Testis (tissue), 2 donors: Measurements from ENCODE around the gene NUDC.

Experiments
- POLR2A ChIP-seq: fragments of 450-650 bp; IDR thresholded peaks from one replicate; pipeline ENCODE4 v1.6.1; 2017; ENCODE audit warnings: antibody characterized with exemption, mild to moderate bottlenecking, moderate library complexity
- TF ChIP-seq, protein P1 (sequence below), 3 experiments: fragments of 450-650 bp in 2 of 3; fragments of 200-600 bp in 1 of 3; sonication (generic) in 1 of 3; IDR thresholded peaks; one replicate each; pipeline ENCODE4 v1.5.1; 2016 to 2019; ENCODE audit warnings: antibody characterized with exemption in 3 of 3, mild to moderate bottlenecking in 2 of 3, moderate library complexity in 1 of 3

DNA sequence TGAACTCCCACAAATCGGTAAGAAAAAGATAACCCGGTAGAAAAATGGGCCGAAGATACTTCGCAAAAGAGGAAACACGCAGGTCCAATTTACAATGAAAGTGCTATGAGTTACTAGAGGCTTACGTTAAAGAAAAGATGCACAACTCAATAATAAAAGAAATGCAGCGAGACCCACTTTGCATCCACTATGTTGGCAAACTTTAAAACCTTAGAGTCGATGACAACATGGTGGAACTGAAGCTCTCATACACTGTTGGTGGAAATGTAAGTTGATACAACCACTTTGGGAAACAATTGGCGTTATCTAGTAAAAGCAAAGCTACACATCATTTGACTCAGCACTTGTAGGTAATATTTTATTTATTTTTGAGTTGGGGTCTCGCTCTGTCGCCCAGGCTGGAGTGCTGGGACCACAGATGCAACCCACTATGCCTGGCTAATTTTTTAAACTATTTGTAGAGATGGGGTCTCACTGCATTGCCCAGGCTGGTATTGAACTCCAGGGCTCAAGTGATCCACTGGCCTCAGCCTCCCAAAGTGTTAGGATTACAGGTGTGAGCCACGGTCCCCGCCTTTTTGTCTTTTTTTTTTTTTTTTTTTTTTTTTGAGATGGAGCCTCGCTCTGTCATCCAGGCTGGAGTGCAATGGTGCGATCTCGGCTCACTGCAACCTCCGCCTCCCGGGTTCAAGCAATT lies 20.6 kb upstream of the NUDC start:
- TF ChIP-seq, protein P1, sequence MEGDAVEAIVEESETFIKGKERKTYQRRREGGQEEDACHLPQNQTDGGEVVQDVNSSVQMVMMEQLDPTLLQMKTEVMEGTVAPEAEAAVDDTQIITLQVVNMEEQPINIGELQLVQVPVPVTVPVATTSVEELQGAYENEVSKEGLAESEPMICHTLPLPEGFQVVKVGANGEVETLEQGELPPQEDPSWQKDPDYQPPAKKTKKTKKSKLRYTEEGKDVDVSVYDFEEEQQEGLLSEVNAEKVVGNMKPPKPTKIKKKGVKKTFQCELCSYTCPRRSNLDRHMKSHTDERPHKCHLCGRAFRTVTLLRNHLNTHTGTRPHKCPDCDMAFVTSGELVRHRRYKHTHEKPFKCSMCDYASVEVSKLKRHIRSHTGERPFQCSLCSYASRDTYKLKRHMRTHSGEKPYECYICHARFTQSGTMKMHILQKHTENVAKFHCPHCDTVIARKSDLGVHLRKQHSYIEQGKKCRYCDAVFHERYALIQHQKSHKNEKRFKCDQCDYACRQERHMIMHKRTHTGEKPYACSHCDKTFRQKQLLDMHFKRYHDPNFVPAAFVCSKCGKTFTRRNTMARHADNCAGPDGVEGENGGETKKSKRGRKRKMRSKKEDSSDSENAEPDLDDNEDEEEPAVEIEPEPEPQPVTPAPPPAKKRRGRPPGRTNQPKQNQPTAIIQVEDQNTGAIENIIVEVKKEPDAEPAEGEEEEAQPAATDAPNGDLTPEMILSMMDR (IDR thresholded peaks at IDR 0.05) = no peak
- TF ChIP-seq POLR2A = no peak
